SIG-M5 treated with dmso at 0.1 percent for 504 hours (cell line): Measurements from ENCODE around the gene ZNF804B.

Experiments
- DNase-seq: peaks from one replicate; lab custom pipeline; 2025; ENCODE audit not compliant: unreplicated experiment; lab: John Stamatoyannopoulos, UW

ZNF804B gene

GRCh38 chr7:88759230-88760135 is at the start of gene ZNF804B:
TSS of gene ZNF804B (plus strand) at chr7:88759700. CDS start at chr7:88759977, 277 bp downstream.
- no peak for DNase-seq

- DNase-seq: no peak
Measured at GRCh38 chr7:88735920-88736319, 23.6 kb upstream of the ZNF804B start.

GRCh38 chr7:88737632-88738031 is 21.9 kb upstream of the ZNF804B start:
- DNase-seq: no peak

GRCh38 chr7:88746126-88746525 is 13.4 kb upstream of the ZNF804B start:
- no peak for DNase-seq

GRCh38 chr7:88756802-88757201 is 2.7 kb upstream of the ZNF804B start:
- DNase-seq: no peak

- DNase-seq: no peak
Measured at GRCh38 chr7:88757371-88757770, 2.1 kb upstream of the ZNF804B start.

GRCh38 chr7:88758381-88759229 is 895 bp upstream of the ZNF804B start:
- no peak for DNase-seq

GRCh38 chr7:88760136-88760515 is 626 bp downstream of the ZNF804B start:
- no peak for DNase-seq

- DNase-seq: no peak
Measured at GRCh38 chr7:88761779-88762178, 2.3 kb downstream of the ZNF804B start.

GRCh38 chr7:88771417-88771816 is 11.9 kb downstream of the ZNF804B start:
- DNase-seq: no peak

GRCh38 chr7:88772776-88773175 is 13.3 kb downstream of the ZNF804B start:
- DNase-seq: no peak

- no peak for DNase-seq
Measured at GRCh38 chr7:88775838-88776237, 16.3 kb downstream of the ZNF804B start.

- no peak for DNase-seq
Measured at GRCh38 chr7:88787777-88788176, 28.3 kb downstream of the ZNF804B start.

GRCh38 chr7:88789480-88790064 is 30.1 kb downstream of the ZNF804B start:
- peak; percentile 0 for DNase-seq

GRCh38 chr7:88791891-88792290 is 32.4 kb downstream of the ZNF804B start:
- DNase-seq: no peak

- DNase-seq: no peak
Measured at GRCh38 chr7:88792361-88792760, 32.9 kb downstream of the ZNF804B start.

- no peak for DNase-seq
Measured at GRCh38 chr7:88795553-88795952, 36.1 kb downstream of the ZNF804B start, which contains the start of gene TEX47. TSS of gene TEX47 (minus strand) at chr7:88795737. CDS start at chr7:88794942, 795 bp downstream.

GRCh38 chr7:88801046-88801445 is 41.5 kb downstream of the ZNF804B start:
- no peak for DNase-seq

- no peak for DNase-seq
Measured at GRCh38 chr7:88806280-88807037, 47.0 kb downstream of the ZNF804B start.

GRCh38 chr7:88818552-88818951 is 59.1 kb downstream of the ZNF804B start:
- no peak for DNase-seq

- DNase-seq: no peak
Measured at GRCh38 chr7:88826222-88826621, 66.7 kb downstream of the ZNF804B start.
